Type B pancreatic cell (in vitro differentiated cells): ENCODE measurements around the gene SLC9B2. TPM values are rescaled to one million over a fixed set of nuclear protein-coding genes. Genes with fewer than 3 reads are reported as not detected.

Experiments used
- DNase-seq: peaks from one replicate; pipeline ENCODE4 v3.0.0; 2021; ENCODE audit warnings: mixed read lengths; ENCODE audit not compliant: unreplicated experiment; ENCODE audit errors: extremely low spot score
- H3K27ac Mint-ChIP-seq: 2 replicates; pipeline ENCODE4 v1.8.0; 2021; ENCODE audit warnings: mild to moderate bottlenecking, mixed read lengths
- H3K27me3 Mint-ChIP-seq: 2 replicates; pipeline ENCODE4 v1.8.0; 2021; ENCODE audit warnings: mixed read lengths
- H3K36me3 Mint-ChIP-seq: 2 replicates; pipeline ENCODE4 v1.8.0; 2021; ENCODE audit warnings: mixed read lengths
- H3K4me1 Mint-ChIP-seq: one replicate; pipeline ENCODE4 v1.8.0; 2021; ENCODE audit warnings: mixed read lengths; ENCODE audit not compliant: unreplicated experiment
- H3K4me3 Mint-ChIP-seq: 2 replicates; pipeline ENCODE4 v1.8.0; 2021; ENCODE audit warnings: mild to moderate bottlenecking, mixed read lengths
- H3K9me3 Mint-ChIP-seq: 2 replicates; pipeline ENCODE4 v1.8.0; 2021; ENCODE audit warnings: mixed read lengths
- CTCF ChIP-seq: fragments of 200-600 bp; sonication (generic); conservative IDR thresholded peaks from 2 replicates; pipeline ENCODE4 v1.5.0; 2021; ENCODE audit warnings: antibody characterized with exemption, mild to moderate bottlenecking
- total RNA-seq: library from RNA; stranded (reverse); gene quantifications from 2 replicates; pipeline ENCODE4 v1.2.1, GENCODE V29; 2021; ENCODE audit warnings: low replicate concordance

The SLC9B2 gene
- total RNA-seq, 1 donor from 2014 or later = 12.9 TPM

GRCh38 chr4:103098756-103099440 is 22.3 kb upstream of the SLC9B2 start:
- no peaks in the 10 kb centered on the region for H3K27me3 Mint-ChIP-seq
- peaks cover 23% of the 10 kb centered on the region for H3K4me1 Mint-ChIP-seq
- TF ChIP-seq CTCF = no peak
- peak overlapping the region; percentile 82 for H3K27ac Mint-ChIP-seq
- H3K4me3 Mint-ChIP-seq = peak overlapping the region; percentile 92
- no peaks in the 10 kb centered on the region for H3K9me3 Mint-ChIP-seq
- DNase-seq = no peak
- peaks cover 11% of the 10 kb centered on the region for H3K36me3 Mint-ChIP-seq

GRCh38 chr4:103098341-103098740 is 21.8 kb upstream of the SLC9B2 start:
- Mint-ChIP-seq H3K4me3 (peak overlapping the region; percentile 92), H3K4me1 (peaks cover 23% of the 10 kb centered on the region), H3K36me3 (peaks cover 13% of the 10 kb centered on the region), H3K27ac (no peak overlapping the region), H3K27me3 (no peaks in the 10 kb centered on the region), H3K9me3 (no peaks in the 10 kb centered on the region)
- DNase-seq = no peak
- TF ChIP-seq CTCF = no peak

- H3K27ac Mint-ChIP-seq = no peak overlapping the region
- no peaks in the 10 kb centered on the region for H3K9me3 Mint-ChIP-seq
- no peak for TF ChIP-seq CTCF
- H3K4me1 Mint-ChIP-seq = peaks cover 23% of the 10 kb centered on the region
- peak overlapping the region; percentile 92 for H3K4me3 Mint-ChIP-seq
- H3K36me3 Mint-ChIP-seq = peaks cover 13% of the 10 kb centered on the region
- no peak for DNase-seq
- no peaks in the 10 kb centered on the region for H3K27me3 Mint-ChIP-seq
These were observed 20.6 kb upstream of the SLC9B2 start for GRCh38 chr4:103097112-103097511.

GRCh38 chr4:103095080-103095479 is 18.5 kb upstream of the SLC9B2 start:
- Mint-ChIP-seq H3K36me3 (peaks cover 27% of the 10 kb centered on the region), H3K4me1 (peaks cover 23% of the 10 kb centered on the region), H3K27me3 (no peaks in the 10 kb centered on the region), H3K9me3 (no peaks in the 10 kb centered on the region), H3K27ac (no peak overlapping the region), H3K4me3 (no peak overlapping the region)
- TF ChIP-seq CTCF = no peak
- no peak for DNase-seq

- Mint-ChIP-seq H3K36me3 (peaks cover 31% of the 10 kb centered on the region), H3K4me1 (peaks cover 8% of the 10 kb centered on the region), H3K9me3 (no peaks in the 10 kb centered on the region), H3K27me3 (no peaks in the 10 kb centered on the region), H3K27ac (no peak overlapping the region), H3K4me3 (no peak overlapping the region)
- TF ChIP-seq CTCF = no peak
- no peak for DNase-seq
These were observed 15.7 kb upstream of the SLC9B2 start for GRCh38 chr4:103092245-103092644.
